ENCODE measurements around the gene ARMCX5. TPM values are rescaled to one million over a fixed set of nuclear protein-coding genes. Genes with fewer than 3 reads are reported as not detected.

ARMCX5 gene
- total and polyA plus RNA-seq, 4 donors = 2.5 to 9.7 (median 6.6) TPM

Other genes with a start within 250 kb of the ARMCX5 start
- gene NXF2B, start 159.5 kb upstream of the ARMCX5 start, total RNA-seq = not detected
- not detected for gene NXF2B, start 159.5 kb upstream of the ARMCX5 start, polyA plus RNA-seq
- gene TCP11X2, start 127.7 kb upstream of the ARMCX5 start, total RNA-seq = not detected
- not detected for gene TCP11X2, start 127.7 kb upstream of the ARMCX5 start, polyA plus RNA-seq
- 1 to 10 TPM in 1 of 2 donors, under 1 TPM in 1; 0.55 to 1.2 TPM for gene TMSB15A, start 82.8 kb upstream of the ARMCX5 start, total RNA-seq
- gene TMSB15A, start 82.8 kb upstream of the ARMCX5 start, polyA plus RNA-seq = 1 to 10 TPM; 2.4 to 3.8 TPM
- gene GPRASP1, start 52.0 kb downstream of the ARMCX5 start, total RNA-seq = 10 to 100 TPM; 19.9 to 27.3 TPM
- 10 to 100 TPM in 1 of 2 donors, 1 to 10 TPM in 1; 3.3 to 17.0 TPM for gene GPRASP1, start 52.0 kb downstream of the ARMCX5 start, polyA plus RNA-seq
- 10 to 100 TPM; 10.7 to 15.3 TPM for gene GPRASP2, start 112.9 kb downstream of the ARMCX5 start, total RNA-seq
- 1 to 10 TPM; 6.6 to 7.4 TPM for gene GPRASP2, start 112.9 kb downstream of the ARMCX5 start, polyA plus RNA-seq
- gene GPRASP3, start 121.2 kb downstream of the ARMCX5 start, total RNA-seq = 1 to 10 TPM; 4.8 to 9.1 TPM
- gene GPRASP3, start 121.2 kb downstream of the ARMCX5 start, polyA plus RNA-seq = 1 to 10 TPM; 2.0 to 2.6 TPM